HCT116 (cell line): ENCODE data around the gene DGKE. TPM values are rescaled to one million over a fixed set of nuclear protein-coding genes. Genes with fewer than 3 reads are reported as not detected.

ENCODE experiments used
- ATAC-seq: fragments of 200-7000 bp; cut with Tn5 transposase; 2 replicates; pipeline ENCODE4 v1.9.1; 2020; ENCODE audit warnings: mild to moderate bottlenecking, moderate library complexity
- BruUV-seq: library from RNA; stranded (reverse); fragments of 400-500 nt; replicated peaks from 2 replicates; lab custom pipeline; 2021; lab: Mats Ljungman, UMichigan
- CTCF ChIA-PET: fragments of 300-600 bp; sonication (Branson Sonifier 250); formaldehyde crosslinking; loops from one replicate; lab custom pipeline; 2021; ENCODE audit warnings: antibody characterized with exemption; lab: Charles Lee
- POLR2A ChIA-PET: fragments of 300-600, 350-600 bp; sonication (Branson Sonifier 250); formaldehyde crosslinking; loops from one replicate; lab custom pipeline; 2021; ENCODE audit warnings: antibody characterized with exemption; lab: Charles Lee
- RAD21 ChIA-PET, 2 experiments: fragments of 300-600 bp; sonication (Branson Sonifier 250); formaldehyde crosslinking; loops; one replicate each; lab custom pipeline; 2023; ENCODE audit warnings: low total read pairs in 2 of 2; ENCODE audit not compliant: uncharacterized antibody in 2 of 2, unreplicated experiment in 2 of 2, low non-redundant PET in 1 of 2; lab: Charles Lee
- DNase-seq: peaks from one replicate; pipeline ENCODE4 v3.0.0-alpha.2; 2010; ENCODE audit warnings: low read depth, low spot score
- H2AFZ ChIP-seq: fragments of 200-600 bp; shearing (Covaris generic), sonication (generic); 2 replicates; pipeline ENCODE4 v1.6.1; 2017; ENCODE audit warnings: low read depth, mixed run types, mixed read lengths, antibody characterized with exemption, low read length; ENCODE audit not compliant: poor library complexity, severe bottlenecking
- H3K27ac ChIP-seq: 2 replicates; pipeline ENCODE4 v1.5.1; 2012; ENCODE audit warnings: low read depth, low read length
- H3K27me3 ChIP-seq: fragments of 200-600 bp; sonication (generic); 2 replicates; pipeline ENCODE4 v1.6.1; 2016; ENCODE audit warnings: mixed run types, low read length, mixed read lengths; ENCODE audit not compliant: insufficient read depth
- H3K36me3 ChIP-seq, 2 experiments: fragments of 200-500 bp in 1 of 2; fragments of 200-600 bp in 1 of 2; sonication (Bioruptor generic) in 1 of 2; sonication (generic) in 1 of 2; 2 replicates each; pipeline versions ENCODE4 v1.5.1 to v1.6.1; 2014 to 2016; ENCODE audit warnings: low read length in 2 of 2, inconsistent platforms in 1 of 2, mixed read lengths in 1 of 2, mixed run types in 1 of 2; ENCODE audit not compliant: insufficient read depth in 2 of 2, control insufficient read depth in 1 of 2
- H3K4me1 ChIP-seq, 2 experiments: fragments of 200-600 bp in 1 of 2; sonication (generic) in 1 of 2; 2 replicates each; pipeline versions ENCODE4 v1.5.1 to v1.6.1; 2012 to 2017; ENCODE audit warnings: low read length in 2 of 2, inconsistent platforms in 1 of 2, mild to moderate bottlenecking in 1 of 2, mixed read lengths in 1 of 2, mixed run types in 1 of 2, moderate library complexity in 1 of 2; ENCODE audit not compliant: insufficient read depth in 2 of 2, control insufficient read depth in 1 of 2
- H3K4me2 ChIP-seq: fragments of 200-600 bp; sonication (generic); 2 replicates; pipeline ENCODE4 v1.6.1; 2017; ENCODE audit warnings: mixed run types, low read length, mixed read lengths
- H3K4me3 ChIP-seq, 2 experiments: fragments of 200-600 bp in 1 of 2; sonication (generic) in 1 of 2; replicated peaks in 1 of 2; 2 replicates each; pipeline ENCODE4 v1.5.1; 2011 to 2016; ENCODE audit warnings: low read length in 2 of 2, control low read depth in 1 of 2, low read depth in 1 of 2, mild to moderate bottlenecking in 1 of 2, mixed read lengths in 1 of 2, mixed run types in 1 of 2
- H3K79me2 ChIP-seq: fragments of 200-600 bp; sonication (generic); 2 replicates; pipeline ENCODE4 v1.6.1; 2017; ENCODE audit warnings: mild to moderate bottlenecking, mixed run types, low read length, moderate library complexity, mixed read lengths; ENCODE audit not compliant: insufficient read depth
- H3K9ac ChIP-seq: fragments of 200-600 bp; sonication (generic); 2 replicates; pipeline ENCODE4 v1.6.1; 2016; ENCODE audit warnings: low read length, mixed read lengths
- H3K9me2 ChIP-seq: fragments of 200-600 bp; sonication (generic), shearing (Covaris generic); 2 replicates; pipeline ENCODE4 v1.6.1; 2017; ENCODE audit warnings: mixed run types, mild to moderate bottlenecking, moderate library complexity; ENCODE audit not compliant: insufficient read depth
- H3K9me3 ChIP-seq, 2 experiments: fragments of 200-500 bp in 1 of 2; fragments of 200-600 bp in 1 of 2; sonication (Bioruptor generic) in 1 of 2; sonication (generic) in 1 of 2; 2 replicates each; pipeline ENCODE4 v1.6.1; 2014 to 2017; ENCODE audit warnings: low read length in 2 of 2, mixed read lengths in 2 of 2, inconsistent platforms in 1 of 2, low read depth in 1 of 2, mild to moderate bottlenecking in 1 of 2, mixed run types in 1 of 2, moderate library complexity in 1 of 2; ENCODE audit not compliant: control insufficient read depth in 1 of 2, insufficient read depth in 1 of 2
- H4K20me1 ChIP-seq: fragments of 200-600 bp; sonication (generic), shearing (Covaris generic); 2 replicates; pipeline ENCODE4 v1.6.1; 2017; ENCODE audit warnings: mixed run types, mild to moderate bottlenecking, moderate library complexity; ENCODE audit not compliant: insufficient read depth
- CBX3 ChIP-seq: IDR thresholded peaks from 2 replicates; pipeline ENCODE4 v1.6.1; 2012; ENCODE audit warnings: low read depth
- ELF1 ChIP-seq: IDR thresholded peaks from 2 replicates; pipeline ENCODE4 v1.6.1; 2012; ENCODE audit warnings: low read depth, borderline replicate concordance
- EZH2phosphoT487 ChIP-seq: fragments of 200-600 bp; IDR thresholded peaks from 2 replicates; pipeline ENCODE4 v1.6.1; 2018; ENCODE audit warnings: antibody characterized with exemption, borderline replicate concordance
- FOSL1 ChIP-seq: IDR thresholded peaks from 2 replicates; pipeline ENCODE4 v1.6.1; 2012; ENCODE audit warnings: low read depth
- JUND ChIP-seq: IDR thresholded peaks from 2 replicates; pipeline ENCODE4 v1.6.1; 2012
- MAX ChIP-seq: IDR thresholded peaks from 2 replicates; pipeline ENCODE4 v1.6.1; 2012
- POLR2A ChIP-seq: IDR thresholded peaks from 2 replicates; pipeline ENCODE4 v1.7.0; 2011; ENCODE audit warnings: borderline replicate concordance; ENCODE audit not compliant: insufficient read depth, insufficient read length; ENCODE audit errors: extremely low read depth
- REST ChIP-seq: IDR thresholded peaks from 2 replicates; pipeline ENCODE4 v1.6.1; 2012; ENCODE audit warnings: low read depth
- SP1 ChIP-seq: IDR thresholded peaks from 2 replicates; pipeline ENCODE4 v1.6.1; 2012; ENCODE audit warnings: low read depth
- SRF ChIP-seq: IDR thresholded peaks from 2 replicates; pipeline ENCODE4 v1.6.1; 2012; ENCODE audit warnings: low read depth
- YY1 ChIP-seq: IDR thresholded peaks from 2 replicates; pipeline ENCODE4 v1.6.1; 2011; ENCODE audit warnings: low read length, low read depth, moderate library complexity, mild to moderate bottlenecking; ENCODE audit not compliant: insufficient replicate concordance; ENCODE audit errors: extremely low read depth
- intact Hi-C: fragments of 100-400 bp; cut with micrococcal nuclease; formaldehyde crosslinking; loops from 2 replicates; pipeline ENCODE4 v1.10.0; 2022
- total RNA-seq: library from RNA; stranded (reverse); gene quantifications from one replicate; pipeline ENCODE4 v1.2.1, GENCODE V29; 2021; ENCODE audit not compliant: unreplicated experiment

Gene DGKE
- total RNA-seq, 1 experiment from 2014 or later = 5.2 TPM

GRCh38 chr17:56809106-56809819 lies 24.7 kb upstream of the DGKE start (continued):
- TF ChIP-seq EZH2phosphoT487 (no peak), SRF (no peak), REST (no peak), CBX3 (no peak), MAX (no peak), POLR2A (no peak), JUND (no peak)

- no peak overlapping the region for H2AFZ ChIP-seq
- DNase-seq (no peak), ATAC-seq (no peak)
- H3K4me2 ChIP-seq = no peak overlapping the region
- no TSS peak for BruUV-seq
- ChIA-PET RAD21 (no interaction called here), CTCF (interaction anchor here (0.7 kb wide), 1 partner anchor 10 kb away, joined by 3 read pairs; no protein-coding TSS in a partner anchor), POLR2A (no interaction called here)
- peaks cover 6% of the 10 kb centered on the region; the same call in 1 of the 2 replicates for H3K27me3 ChIP-seq
- H3K4me1 ChIP-seq = no peaks in the 10 kb centered on the region
- intact Hi-C loops = no loop called here
- no peaks in the 10 kb centered on the region for H3K9me3 ChIP-seq
- no peak overlapping the region for H3K27ac ChIP-seq
- no peaks in the 10 kb centered on the region for H3K79me2 ChIP-seq
- no peak overlapping the region for H3K4me3 ChIP-seq
- TF ChIP-seq FOSL1 (no peak), SP1 (no peak), ELF1 (no peak), REST (no peak), YY1 (no peak)
- H3K36me3 ChIP-seq = no peaks in the 10 kb centered on the region
- no peak overlapping the region for H3K9ac ChIP-seq
- H4K20me1 ChIP-seq = no peaks in the 10 kb centered on the region
- H3K9me2 ChIP-seq = no peaks in the 10 kb centered on the region
Measured at GRCh38 chr17:56809820-56810179, 24.2 kb upstream of the DGKE start.
